ENCODE measurements around the gene PTPRQ.
"Not testable (repeated sequence)": the region's sequence is repeated elsewhere in the genome, so short reads cannot be mapped to it uniquely, and the experiment has no call there.

Gene PTPRQ

DNA sequence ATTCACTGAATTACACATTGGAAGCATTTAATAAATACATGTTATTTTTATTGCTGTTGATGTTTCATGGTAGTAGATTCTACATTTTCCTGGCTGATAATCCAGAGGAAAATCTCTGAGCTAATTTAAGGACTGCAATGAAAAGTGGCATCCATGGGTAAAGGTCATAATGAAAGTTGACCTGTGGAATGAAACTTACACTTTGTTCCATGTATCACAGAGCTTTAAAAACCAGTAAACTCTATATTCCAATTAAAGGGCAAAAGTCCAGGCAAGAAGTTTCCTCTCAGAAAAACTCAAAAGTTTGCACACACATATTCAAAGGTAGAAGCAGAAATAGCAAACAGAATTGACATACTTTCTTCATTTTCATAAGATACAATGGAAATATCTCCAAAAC is 218.6 kb downstream of the PTPRQ start:
- Mint-ChIP-seq H3K4me3 (no peak overlapping the region), H3K27ac (no peak overlapping the region), H3K9me3 (no peaks in the 10 kb centered on the region), H3K27me3 (ENCODE audit: low read depth) (no peaks in the 10 kb centered on the region), H3K36me3 (ENCODE audit: low read depth) (no peaks in the 10 kb centered on the region), H3K4me1 (ENCODE audit: low read depth) (no peaks in the 10 kb centered on the region)
- no peak for DNase-seq (ENCODE audit: low spot score)

- H3K36me3 Mint-ChIP-seq (ENCODE audit: low read depth) = no peaks in the 10 kb centered on the region
- no peak for DNase-seq (ENCODE audit: low spot score)
Measured at GRCh38 chr12:80670214-80670613, 226.2 kb downstream of the PTPRQ start.

GRCh38 chr12:80676042-80676636 is 232.1 kb downstream of the PTPRQ start:
- not testable (repeated sequence) for DNase-seq (ENCODE audit: low spot score); H3K4me1 Mint-ChIP-seq (ENCODE audit: low read depth); H3K9me3 Mint-ChIP-seq; H3K4me3 Mint-ChIP-seq; H3K36me3 Mint-ChIP-seq (ENCODE audit: low read depth); H3K27me3 Mint-ChIP-seq (ENCODE audit: low read depth); H3K27ac Mint-ChIP-seq

More at GRCh38 chr12:80670214-80670613, 226.2 kb downstream of the PTPRQ start:
- Mint-ChIP-seq H3K27ac (no peak overlapping the region), H3K4me3 (no peak overlapping the region), H3K4me1 (ENCODE audit: low read depth) (no peaks in the 10 kb centered on the region), H3K9me3 (no peaks in the 10 kb centered on the region), H3K27me3 (ENCODE audit: low read depth) (no peaks in the 10 kb centered on the region)

DNA sequence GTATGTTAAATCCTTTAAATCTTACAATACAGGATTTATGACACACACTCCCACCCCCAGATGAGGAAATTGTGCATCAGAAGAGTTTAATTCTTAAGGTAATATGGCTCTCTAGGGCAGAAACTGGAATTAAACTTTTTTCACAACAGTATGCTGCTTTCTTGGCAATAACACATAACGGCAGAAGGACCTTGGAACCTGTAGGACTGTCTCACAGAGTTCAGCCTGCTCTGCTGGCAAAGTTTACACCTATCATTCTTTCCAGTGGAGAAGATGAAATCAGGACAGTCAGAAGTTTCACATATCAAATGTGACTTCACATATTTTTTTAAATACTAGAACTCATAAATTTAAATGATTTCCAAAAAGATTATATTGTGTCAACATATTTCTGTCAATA is 232.8 kb downstream of the PTPRQ start:
- H3K4me1 Mint-ChIP-seq (ENCODE audit: low read depth) = no peaks in the 10 kb centered on the region
- no peak for DNase-seq (ENCODE audit: low spot score)
- no peaks in the 10 kb centered on the region for H3K27me3 Mint-ChIP-seq (ENCODE audit: low read depth)
- no peaks in the 10 kb centered on the region for H3K9me3 Mint-ChIP-seq
- H3K36me3 Mint-ChIP-seq (ENCODE audit: low read depth) = no peaks in the 10 kb centered on the region
- H3K27ac Mint-ChIP-seq = no peak overlapping the region
- H3K4me3 Mint-ChIP-seq = no peak overlapping the region

DNA sequence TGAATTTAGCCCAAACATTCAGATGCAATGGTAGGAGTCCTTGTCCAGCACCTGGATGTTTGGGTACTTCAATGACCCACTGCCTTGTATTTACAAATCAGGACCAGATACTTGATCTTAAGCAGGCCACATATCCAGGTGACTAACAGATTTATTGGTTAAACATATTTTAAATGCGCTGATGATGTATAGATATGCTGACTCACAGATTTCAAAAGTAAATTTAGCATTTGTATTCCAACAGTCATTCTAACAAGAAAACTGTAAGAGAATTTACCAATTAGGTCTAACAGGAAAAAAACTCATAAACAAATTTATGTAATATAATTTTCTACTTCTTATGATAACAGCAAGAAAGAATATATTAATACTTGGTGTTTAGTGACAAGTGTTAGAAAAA is 234.0 kb downstream of the PTPRQ start:
- no peak for DNase-seq (ENCODE audit: low spot score)
- Mint-ChIP-seq H3K4me1 (ENCODE audit: low read depth) (no peaks in the 10 kb centered on the region), H3K27me3 (ENCODE audit: low read depth) (no peaks in the 10 kb centered on the region), H3K9me3 (no peaks in the 10 kb centered on the region), H3K4me3 (no peak overlapping the region), H3K36me3 (ENCODE audit: low read depth) (no peaks in the 10 kb centered on the region), H3K27ac (no peak overlapping the region)

- Mint-ChIP-seq H3K27ac (no peak overlapping the region), H3K4me3 (no peak overlapping the region), H3K4me1 (ENCODE audit: low read depth) (no peaks in the 10 kb centered on the region), H3K36me3 (ENCODE audit: low read depth) (no peaks in the 10 kb centered on the region), H3K9me3 (no peaks in the 10 kb centered on the region), H3K27me3 (ENCODE audit: low read depth) (no peaks in the 10 kb centered on the region)
- no peak for DNase-seq (ENCODE audit: low spot score)
Measured at GRCh38 chr12:80679346-80680131, 235.5 kb downstream of the PTPRQ start.

DNA sequence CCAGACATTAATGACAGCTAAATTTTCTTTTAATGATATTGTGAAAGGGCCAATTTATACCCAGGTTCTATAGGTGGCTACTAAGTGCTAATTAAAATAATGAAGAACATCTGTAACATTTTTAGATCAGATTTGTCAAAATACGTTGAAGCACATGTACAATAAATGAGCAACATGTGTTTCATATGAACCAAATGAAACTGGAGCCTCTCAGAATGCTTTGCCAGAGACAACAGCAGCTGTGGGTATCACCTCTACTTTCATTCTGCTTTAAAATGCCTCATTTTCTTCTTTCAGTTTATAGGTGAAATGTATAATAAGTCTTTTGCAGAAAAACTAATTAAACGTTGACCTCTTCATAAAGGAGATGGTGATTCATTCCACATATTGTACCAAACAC is 237.3 kb downstream of the PTPRQ start:
- Mint-ChIP-seq H3K9me3 (no peaks in the 10 kb centered on the region), H3K36me3 (ENCODE audit: low read depth) (no peaks in the 10 kb centered on the region), H3K4me3 (no peak overlapping the region), H3K4me1 (ENCODE audit: low read depth) (no peaks in the 10 kb centered on the region), H3K27ac (no peak overlapping the region), H3K27me3 (ENCODE audit: low read depth) (no peaks in the 10 kb centered on the region)
- no peak for DNase-seq (ENCODE audit: low spot score)

DNA sequence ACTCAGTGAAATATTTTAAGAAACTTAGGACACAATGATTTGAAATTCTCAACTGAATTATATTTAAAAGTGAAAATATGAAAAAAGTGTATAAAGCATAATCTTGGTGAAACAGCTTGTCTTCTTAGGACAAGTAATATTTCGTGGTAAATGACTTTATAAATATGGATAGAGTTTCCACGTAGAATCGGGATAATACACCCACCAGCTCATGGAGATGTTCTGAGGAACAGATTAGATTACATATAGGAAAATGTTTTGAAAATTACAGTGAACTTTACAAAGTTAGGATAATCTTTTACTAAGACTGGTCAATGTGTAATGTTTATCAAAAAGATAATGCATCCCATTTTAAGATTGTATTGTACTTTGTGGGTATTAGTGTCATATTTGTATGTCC is 237.8 kb downstream of the PTPRQ start:
- H3K36me3 Mint-ChIP-seq (ENCODE audit: low read depth) = no peaks in the 10 kb centered on the region
- H3K27ac Mint-ChIP-seq = no peak overlapping the region
- H3K9me3 Mint-ChIP-seq = no peaks in the 10 kb centered on the region
- no peak for DNase-seq (ENCODE audit: low spot score)
- no peaks in the 10 kb centered on the region for H3K4me1 Mint-ChIP-seq (ENCODE audit: low read depth)
- H3K4me3 Mint-ChIP-seq = no peak overlapping the region
- H3K27me3 Mint-ChIP-seq (ENCODE audit: low read depth) = no peaks in the 10 kb centered on the region

- no peaks in the 10 kb centered on the region for H3K27me3 Mint-ChIP-seq (ENCODE audit: low read depth)
- no peak for DNase-seq (ENCODE audit: low spot score)
- no peaks in the 10 kb centered on the region for H3K4me1 Mint-ChIP-seq (ENCODE audit: low read depth)
- H3K9me3 Mint-ChIP-seq = no peaks in the 10 kb centered on the region
- H3K27ac Mint-ChIP-seq = no peak overlapping the region
- H3K4me3 Mint-ChIP-seq = no peak overlapping the region
- H3K36me3 Mint-ChIP-seq (ENCODE audit: low read depth) = no peaks in the 10 kb centered on the region
Measured at GRCh38 chr12:80684077-80684495, 240.1 kb downstream of the PTPRQ start.

- H3K4me3 Mint-ChIP-seq = no peak overlapping the region
- H3K4me1 Mint-ChIP-seq (ENCODE audit: low read depth) = no peaks in the 10 kb centered on the region
- no peaks in the 10 kb centered on the region for H3K27me3 Mint-ChIP-seq (ENCODE audit: low read depth)
- no peak overlapping the region for H3K27ac Mint-ChIP-seq
- H3K36me3 Mint-ChIP-seq (ENCODE audit: low read depth) = no peaks in the 10 kb centered on the region
- H3K9me3 Mint-ChIP-seq = no peaks in the 10 kb centered on the region
- no peak for DNase-seq (ENCODE audit: low spot score)
Measured at GRCh38 chr12:80690090-80690489, 246.1 kb downstream of the PTPRQ start.

GRCh38 chr12:80690513-80690912 is 246.5 kb downstream of the PTPRQ start:
- DNase-seq (ENCODE audit: low spot score) = no peak
- Mint-ChIP-seq H3K27ac (no peak overlapping the region), H3K4me3 (no peak overlapping the region), H3K27me3 (ENCODE audit: low read depth) (no peaks in the 10 kb centered on the region), H3K9me3 (no peaks in the 10 kb centered on the region), H3K4me1 (ENCODE audit: low read depth) (no peaks in the 10 kb centered on the region), H3K36me3 (ENCODE audit: low read depth) (no peaks in the 10 kb centered on the region)

- no peaks in the 10 kb centered on the region for H3K4me1 Mint-ChIP-seq (ENCODE audit: low read depth)
- H3K27ac Mint-ChIP-seq = no peak overlapping the region
- DNase-seq (ENCODE audit: low spot score) = no peak
- no peak overlapping the region for H3K4me3 Mint-ChIP-seq
- no peaks in the 10 kb centered on the region for H3K27me3 Mint-ChIP-seq (ENCODE audit: low read depth)
- H3K36me3 Mint-ChIP-seq (ENCODE audit: low read depth) = no peaks in the 10 kb centered on the region
- H3K9me3 Mint-ChIP-seq = no peaks in the 10 kb centered on the region
Measured at GRCh38 chr12:80692114-80692513, 248.1 kb downstream of the PTPRQ start.

- no peaks in the 10 kb centered on the region for H3K9me3 Mint-ChIP-seq
- no peaks in the 10 kb centered on the region for H3K4me1 Mint-ChIP-seq (ENCODE audit: low read depth)
- DNase-seq (ENCODE audit: low spot score) = no peak
- H3K4me3 Mint-ChIP-seq = no peak overlapping the region
- H3K27me3 Mint-ChIP-seq (ENCODE audit: low read depth) = no peaks in the 10 kb centered on the region
- no peak overlapping the region for H3K27ac Mint-ChIP-seq
- H3K36me3 Mint-ChIP-seq (ENCODE audit: low read depth) = no peaks in the 10 kb centered on the region
Measured at GRCh38 chr12:80697270-80697887, 253.3 kb downstream of the PTPRQ start.

GRCh38 chr12:80698256-80698655 is 254.2 kb downstream of the PTPRQ start:
- H3K27ac Mint-ChIP-seq = no peak overlapping the region
- no peaks in the 10 kb centered on the region for H3K9me3 Mint-ChIP-seq
- H3K36me3 Mint-ChIP-seq (ENCODE audit: low read depth) = no peaks in the 10 kb centered on the region
- H3K27me3 Mint-ChIP-seq (ENCODE audit: low read depth) = peaks cover under 1% of the 10 kb centered on the region
- no peak overlapping the region for H3K4me3 Mint-ChIP-seq
- DNase-seq (ENCODE audit: low spot score) = no peak
- peaks cover 2% of the 10 kb centered on the region for H3K4me1 Mint-ChIP-seq (ENCODE audit: low read depth)
